ENCODE measurements around the gene ENTREP3. TPM values are rescaled to one million over a fixed set of nuclear protein-coding genes. Genes with fewer than 3 reads are reported as not detected.

Gene ENTREP3
- total and polyA plus RNA-seq, 8 donors: 2.8 to 77.9 (median 15.7) TPM

GRCh38 chr1:155300024-155300423 lies 44.7 kb upstream of the ENTREP3 start:
- no peak overlapping the region for H3K27ac ChIP-seq
- intact Hi-C loops (cut with DNase I; ENCODE audit: low total_unique reads): no loop called here
- no peak overlapping the region for H3K4me3 ChIP-seq

DNA sequence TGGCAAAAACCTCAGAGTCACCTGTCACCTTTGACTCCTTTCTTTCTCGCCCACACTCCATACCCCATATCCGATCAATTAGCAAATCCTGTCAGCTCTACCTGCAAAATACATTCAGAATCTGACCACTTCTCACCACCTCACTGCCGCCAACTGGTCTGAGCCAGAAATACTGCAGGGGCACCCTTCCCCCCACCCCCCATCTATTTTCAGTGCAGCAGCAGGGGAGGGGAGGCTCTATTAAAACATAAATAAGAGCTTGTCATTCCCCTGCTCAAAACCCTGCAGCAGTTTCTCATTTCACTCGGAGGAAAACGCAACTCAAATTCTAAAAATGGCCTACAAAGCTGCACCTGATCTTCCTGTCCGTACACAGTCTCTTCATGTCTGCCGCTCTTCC lies 42.1 kb upstream of the ENTREP3 start:
- no peak overlapping the region for H3K27ac ChIP-seq
- TF ChIP-seq POLR2A (IDR thresholded peaks at IDR 0.05) (no peak), POLR2AphosphoS5 (IDR thresholded peaks at IDR 0.05) (no peak), EP300 (IDR thresholded peaks at IDR 0.05) (no peak)
- TF ChIP-seq, protein P1, sequence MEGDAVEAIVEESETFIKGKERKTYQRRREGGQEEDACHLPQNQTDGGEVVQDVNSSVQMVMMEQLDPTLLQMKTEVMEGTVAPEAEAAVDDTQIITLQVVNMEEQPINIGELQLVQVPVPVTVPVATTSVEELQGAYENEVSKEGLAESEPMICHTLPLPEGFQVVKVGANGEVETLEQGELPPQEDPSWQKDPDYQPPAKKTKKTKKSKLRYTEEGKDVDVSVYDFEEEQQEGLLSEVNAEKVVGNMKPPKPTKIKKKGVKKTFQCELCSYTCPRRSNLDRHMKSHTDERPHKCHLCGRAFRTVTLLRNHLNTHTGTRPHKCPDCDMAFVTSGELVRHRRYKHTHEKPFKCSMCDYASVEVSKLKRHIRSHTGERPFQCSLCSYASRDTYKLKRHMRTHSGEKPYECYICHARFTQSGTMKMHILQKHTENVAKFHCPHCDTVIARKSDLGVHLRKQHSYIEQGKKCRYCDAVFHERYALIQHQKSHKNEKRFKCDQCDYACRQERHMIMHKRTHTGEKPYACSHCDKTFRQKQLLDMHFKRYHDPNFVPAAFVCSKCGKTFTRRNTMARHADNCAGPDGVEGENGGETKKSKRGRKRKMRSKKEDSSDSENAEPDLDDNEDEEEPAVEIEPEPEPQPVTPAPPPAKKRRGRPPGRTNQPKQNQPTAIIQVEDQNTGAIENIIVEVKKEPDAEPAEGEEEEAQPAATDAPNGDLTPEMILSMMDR (IDR thresholded peaks at IDR 0.05): no peak
- no peak for DNase-seq
- no peaks in the 10 kb centered on the region for H3K36me3 ChIP-seq
- no peaks in the 10 kb centered on the region for H3K9me3 ChIP-seq
- peaks cover 7 to 12% (median 9%) of the 10 kb centered on the region in 4 donors for H3K4me1 ChIP-seq
- intact Hi-C loops (cut with DNase I; ENCODE audit: low total_unique reads): no loop called here
- no peak overlapping the region for H3K4me3 ChIP-seq
- H3K27me3 ChIP-seq: peaks cover 13 to 48% (median 27%) of the 10 kb centered on the region in 3 donors
- WGBS, 5 donors: 69 to 78% (median 75%) methylated on average over 7 of the region's 7 CpGs

More at GRCh38 chr1:155300024-155300423, 44.7 kb upstream of the ENTREP3 start:
- TF ChIP-seq EP300 (IDR thresholded peaks at IDR 0.05): no peak
- no peak for TF ChIP-seq POLR2AphosphoS5 (IDR thresholded peaks at IDR 0.05)
- no peak for TF ChIP-seq POLR2A (IDR thresholded peaks at IDR 0.05)
- TF ChIP-seq, protein P1 (IDR thresholded peaks at IDR 0.05): no peak
- peaks cover 5 to 7% (median 6%) of the 10 kb centered on the region in 4 donors for H3K4me1 ChIP-seq
- 91 to 96% (median 94%) methylated on average over 8 of the region's 8 CpGs for WGBS, 5 donors
- H3K9me3 ChIP-seq: no peaks in the 10 kb centered on the region
- no peak for DNase-seq
- H3K36me3 ChIP-seq: no peaks in the 10 kb centered on the region
- H3K27me3 ChIP-seq: peaks cover 7 to 28% (median 14%) of the 10 kb centered on the region in 3 donors

- TF ChIP-seq, protein P1 (IDR thresholded peaks at IDR 0.05): no peak
- TF ChIP-seq POLR2A (IDR thresholded peaks at IDR 0.05): no peak
- Histone ChIP-seq H3K27ac (no peak overlapping the region), H3K4me1 (peaks cover 7 to 12% (median 9%) of the 10 kb centered on the region in 4 donors), H3K4me3 (no peak overlapping the region), H3K9me3 (no peaks in the 10 kb centered on the region), H3K27me3 (peaks cover 13 to 51% (median 27%) of the 10 kb centered on the region in 3 donors), H3K36me3 (no peaks in the 10 kb centered on the region)
- WGBS, 5 donors: 69 to 88% (median 86%) methylated on average over 3 of the region's 3 CpGs
- no peak for DNase-seq
- intact Hi-C loops (cut with DNase I; ENCODE audit: low total_unique reads): no loop called here
These were observed 41.4 kb upstream of the ENTREP3 start for GRCh38 chr1:155296661-155297060.

GRCh38 chr1:155295942-155296267 lies 40.6 kb upstream of the ENTREP3 start:
- no peak for DNase-seq
- 82 to 88% (median 87%) methylated on average over 4 to 7 of the region's 7 CpGs for WGBS, 5 donors
- peaks cover 13 to 53% (median 27%) of the 10 kb centered on the region in 3 donors for H3K27me3 ChIP-seq
- H3K9me3 ChIP-seq: no peaks in the 10 kb centered on the region
- H3K4me1 ChIP-seq: peaks cover 7 to 12% (median 9%) of the 10 kb centered on the region in 4 donors
- TF ChIP-seq POLR2A (IDR thresholded peaks at IDR 0.05) (no peak), POLR2AphosphoS5 (IDR thresholded peaks at IDR 0.05) (no peak), EP300 (IDR thresholded peaks at IDR 0.05) (no peak)
- TF ChIP-seq, protein P1 (IDR thresholded peaks at IDR 0.05): no peak
- intact Hi-C loops (cut with DNase I; ENCODE audit: low total_unique reads): no loop called here
- no peak overlapping the region for H3K27ac ChIP-seq
- H3K4me3 ChIP-seq: no peak overlapping the region
- H3K36me3 ChIP-seq: no peaks in the 10 kb centered on the region

Data from stomach (tissue), 9 donors.